Suprapubic skin (tissue), 4 donors: ENCODE results near the gene CNTN4. TPM values are rescaled to one million over a fixed set of nuclear protein-coding genes. Genes with fewer than 3 reads are reported as not detected.

Experiments used
- DNase-seq, 2 donors: peaks; one replicate each; pipeline ENCODE4 v3.0.0-alpha.2; 2019; ENCODE audit warnings: low spot score in 2 of 2
- H3K27ac ChIP-seq: fragments of 200-600 bp; sonication (generic); one replicate; pipeline ENCODE4 v1.5.1; 2019
- H3K27me3 ChIP-seq: fragments of 200-600 bp; sonication (generic); one replicate; pipeline ENCODE4 v1.5.1; 2019
- H3K36me3 ChIP-seq: fragments of 200-600 bp; sonication (generic); one replicate; pipeline ENCODE4 v1.5.1; 2019
- H3K4me1 ChIP-seq: fragments of 200-600 bp; sonication (generic); one replicate; pipeline ENCODE4 v1.5.1; 2019
- H3K4me3 ChIP-seq: fragments of 200-600 bp; sonication (generic); one replicate; pipeline ENCODE4 v1.5.1; 2019; ENCODE audit warnings: mild to moderate bottlenecking
- H3K9me3 ChIP-seq: fragments of 200-600 bp; sonication (generic); one replicate; pipeline ENCODE4 v1.5.1; 2019
- CTCF ChIP-seq, 2 donors: fragments of 200-600 bp in 1 of 2; fragments of 450-650 bp in 1 of 2; sonication (generic) in 1 of 2; IDR thresholded peaks; one replicate each; pipeline ENCODE4 v1.5.1; 2016 to 2019; ENCODE audit warnings: antibody characterized with exemption in 2 of 2, mild to moderate bottlenecking in 1 of 2, moderate library complexity in 1 of 2
- EP300 ChIP-seq: sonication (generic); formaldehyde crosslinking; IDR thresholded peaks from one replicate; pipeline ENCODE4 v1.6.1; 2017; ENCODE audit warnings: antibody characterized with exemption
- POLR2A ChIP-seq, 2 donors: fragments of 450-650 bp; IDR thresholded peaks; one replicate each; pipeline ENCODE4 v1.6.1; 2017; ENCODE audit warnings: antibody characterized with exemption in 2 of 2, mild to moderate bottlenecking in 2 of 2, moderate library complexity in 2 of 2
- POLR2AphosphoS5 ChIP-seq, 3 donors: sonication (generic); formaldehyde crosslinking; IDR thresholded peaks; one replicate each; pipeline ENCODE4 v1.6.1; 2017; ENCODE audit warnings: antibody characterized with exemption in 3 of 3
- WGBS: methylation state at CpG from one replicate; pipeline ENCODE4 v1.1.5; 2018; 5-methylcytosine and 5-hydroxymethylcytosine counted together
- total RNA-seq, 4 donors: library from RNA; depleted of rRNA; stranded (reverse); fragments of >200 nt; gene quantifications; one replicate each; pipeline ENCODE4 v1.1.0, GENCODE V29; 2016

CNTN4 gene
- total RNA-seq, 4 donors from 2014 or later = 0.60 to 8.1 (median 7.5) TPM

GRCh38 chr3:2597615-2598014 lies 498.9 kb downstream of the CNTN4 start:
- no peak overlapping the region for H3K4me3 ChIP-seq
- no peaks in the 10 kb centered on the region for H3K9me3 ChIP-seq
- no peaks in the 10 kb centered on the region for H3K27me3 ChIP-seq
- no peaks in the 10 kb centered on the region for H3K4me1 ChIP-seq
- H3K36me3 ChIP-seq = no peaks in the 10 kb centered on the region
- TF ChIP-seq EP300 (no peak), POLR2A (IDR thresholded peaks at IDR 0.05) (no peak), CTCF (IDR thresholded peaks at IDR 0.05) (no peak), POLR2AphosphoS5 (IDR thresholded peaks at IDR 0.05) (no peak)
- DNase-seq = no peak
- WGBS = 76% methylated on average over 3 of the region's 3 CpGs
- H3K27ac ChIP-seq = no peak overlapping the region

GRCh38 chr3:2599471-2599870 lies 500.8 kb downstream of the CNTN4 start:
- DNase-seq = no peak
- TF ChIP-seq POLR2A (IDR thresholded peaks at IDR 0.05) = no peak
- TF ChIP-seq EP300 = no peak
- no peak for TF ChIP-seq CTCF (IDR thresholded peaks at IDR 0.05)
- no peak for TF ChIP-seq POLR2AphosphoS5 (IDR thresholded peaks at IDR 0.05)
- 82% methylated on average over 1 of the region's 1 CpG for WGBS
- H3K27ac ChIP-seq = no peak overlapping the region
- H3K36me3 ChIP-seq = no peaks in the 10 kb centered on the region
- H3K4me1 ChIP-seq = no peaks in the 10 kb centered on the region
- no peak overlapping the region for H3K4me3 ChIP-seq
- H3K9me3 ChIP-seq = no peaks in the 10 kb centered on the region
- H3K27me3 ChIP-seq = no peaks in the 10 kb centered on the region

GRCh38 chr3:2603692-2604289 lies 505.1 kb downstream of the CNTN4 start:
- Histone ChIP-seq H3K4me3 (no peak overlapping the region), H3K36me3 (no peaks in the 10 kb centered on the region), H3K9me3 (no peaks in the 10 kb centered on the region), H3K27me3 (no peaks in the 10 kb centered on the region), H3K4me1 (no peaks in the 10 kb centered on the region), H3K27ac (no peak overlapping the region)
- no peak for DNase-seq
- TF ChIP-seq POLR2A (IDR thresholded peaks at IDR 0.05) (no peak), EP300 (no peak), POLR2AphosphoS5 (IDR thresholded peaks at IDR 0.05) (no peak), CTCF (IDR thresholded peaks at IDR 0.05) (no peak)
- WGBS = 34% methylated on average over 5 of the region's 5 CpGs

DNA sequence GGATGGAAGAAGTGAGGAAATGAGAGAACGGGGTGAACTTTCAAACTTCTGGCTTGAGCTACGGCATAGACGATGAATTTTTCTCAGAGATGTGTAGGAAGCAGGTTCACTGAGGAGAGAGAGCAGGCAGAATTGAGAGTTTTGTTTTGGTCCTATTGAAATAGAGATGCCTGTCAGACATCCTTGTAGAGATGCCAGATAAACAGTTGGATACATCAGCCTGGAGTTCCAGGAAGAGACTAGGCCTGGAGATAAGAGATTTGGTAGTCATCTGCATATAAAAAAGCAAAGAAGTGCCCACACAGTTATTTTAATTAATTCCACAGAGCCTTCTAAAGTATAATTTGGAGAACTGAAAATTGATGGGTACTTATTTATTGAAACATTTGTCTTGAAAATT lies 515.9 kb downstream of the CNTN4 start:
- no peak for DNase-seq
- Histone ChIP-seq H3K27ac (no peak overlapping the region), H3K36me3 (no peaks in the 10 kb centered on the region), H3K4me1 (no peaks in the 10 kb centered on the region), H3K27me3 (no peaks in the 10 kb centered on the region), H3K9me3 (peaks cover 3% of the 10 kb centered on the region), H3K4me3 (no peak overlapping the region)
- TF ChIP-seq POLR2AphosphoS5 (IDR thresholded peaks at IDR 0.05) (no peak), CTCF (IDR thresholded peaks at IDR 0.05) (no peak), POLR2A (IDR thresholded peaks at IDR 0.05) (no peak), EP300 (no peak)
- WGBS = 90% methylated on average over 3 of the region's 3 CpGs

GRCh38 chr3:2615080-2615479 lies 516.4 kb downstream of the CNTN4 start:
- no peaks in the 10 kb centered on the region for H3K27me3 ChIP-seq
- no peaks in the 10 kb centered on the region for H3K4me1 ChIP-seq
- no peaks in the 10 kb centered on the region for H3K36me3 ChIP-seq
- no peak for DNase-seq
- H3K4me3 ChIP-seq = no peak overlapping the region
- TF ChIP-seq POLR2AphosphoS5 (IDR thresholded peaks at IDR 0.05) = no peak
- TF ChIP-seq EP300 = no peak
- no peak for TF ChIP-seq POLR2A (IDR thresholded peaks at IDR 0.05)
- no peak overlapping the region for H3K27ac ChIP-seq
- peaks cover 3% of the 10 kb centered on the region for H3K9me3 ChIP-seq

- no peak for DNase-seq
- TF ChIP-seq POLR2AphosphoS5 (IDR thresholded peaks at IDR 0.05) (no peak), CTCF (IDR thresholded peaks at IDR 0.05) (no peak), POLR2A (IDR thresholded peaks at IDR 0.05) (no peak), EP300 (no peak)
Observed at GRCh38 chr3:2623436-2623835, 524.8 kb downstream of the CNTN4 start.

More at GRCh38 chr3:2623436-2623835, 524.8 kb downstream of the CNTN4 start:
- H3K36me3 ChIP-seq = no peaks in the 10 kb centered on the region
- no peak overlapping the region for H3K27ac ChIP-seq
- WGBS = 53% methylated on average over 1 of the region's 1 CpG
- H3K9me3 ChIP-seq = no peaks in the 10 kb centered on the region
- no peaks in the 10 kb centered on the region for H3K4me1 ChIP-seq
- H3K27me3 ChIP-seq = no peaks in the 10 kb centered on the region
- no peak overlapping the region for H3K4me3 ChIP-seq
